Stimulated activated CD4-positive, alpha-beta T cell treated with anti-CD3 and anti-CD28 coated beads, Interleukin-1b, Interleukin-23, amount 100 ng/mL, for 4 hours (primary cell): ENCODE results near the gene CLSTN2.

ENCODE experiments used
- DNase-seq, 2 donors: peaks; one replicate each; pipeline ENCODE4 v3.0.0-alpha.2; 2020; ENCODE audit warnings: low read depth in 2 of 2

CLSTN2 gene

GRCh38 chr3:140093742-140094141 lies 158.8 kb downstream of the CLSTN2 start:
- DNase-seq: no peak

- DNase-seq: no peak
These were observed 159.5 kb downstream of the CLSTN2 start for GRCh38 chr3:140094487-140094886.

GRCh38 chr3:140096037-140096436 lies 161.1 kb downstream of the CLSTN2 start:
- no peak for DNase-seq

- no peak for DNase-seq
These were observed 163.1 kb downstream of the CLSTN2 start for GRCh38 chr3:140097874-140098635.

GRCh38 chr3:140100479-140100878 lies 165.5 kb downstream of the CLSTN2 start:
- no peak for DNase-seq

- no peak for DNase-seq
These were observed 168.2 kb downstream of the CLSTN2 start for GRCh38 chr3:140103166-140103565.

GRCh38 chr3:140103986-140104645 lies 169.1 kb downstream of the CLSTN2 start:
- DNase-seq: no peak

GRCh38 chr3:140113996-140114788 lies 179.2 kb downstream of the CLSTN2 start:
- no peak for DNase-seq

- no peak for DNase-seq
These were observed 179.8 kb downstream of the CLSTN2 start for GRCh38 chr3:140114789-140115080.

GRCh38 chr3:140117096-140117526 lies 182.1 kb downstream of the CLSTN2 start:
- no peak for DNase-seq

GRCh38 chr3:140122183-140122582 lies 187.2 kb downstream of the CLSTN2 start:
- DNase-seq: no peak

GRCh38 chr3:140128217-140128616 lies 193.2 kb downstream of the CLSTN2 start:
- DNase-seq: no peak

GRCh38 chr3:140128631-140129030 lies 193.6 kb downstream of the CLSTN2 start:
- no peak for DNase-seq

- no peak for DNase-seq
These were observed 194.8 kb downstream of the CLSTN2 start for GRCh38 chr3:140129768-140130284.

- DNase-seq: no peak
These were observed 196.9 kb downstream of the CLSTN2 start for GRCh38 chr3:140131895-140132294.

GRCh38 chr3:140134231-140134965 lies 199.4 kb downstream of the CLSTN2 start:
- DNase-seq: no peak

GRCh38 chr3:140135461-140135860 lies 200.5 kb downstream of the CLSTN2 start:
- no peak for DNase-seq

- DNase-seq: no peak
These were observed 208.5 kb downstream of the CLSTN2 start for GRCh38 chr3:140143367-140144069.

GRCh38 chr3:140145528-140145927 lies 210.5 kb downstream of the CLSTN2 start:
- no peak for DNase-seq

- no peak for DNase-seq
These were observed 211.7 kb downstream of the CLSTN2 start for GRCh38 chr3:140146668-140147067.

GRCh38 chr3:140147965-140148490 lies 213.0 kb downstream of the CLSTN2 start:
- no peak for DNase-seq
